Activated CD4-positive, alpha-beta T cell treated with anti-CD3 and anti-CD28 coated beads, Interleukin-2, amount 50 U/mL, for 4 hours (primary cell): ENCODE measurements around the gene POGLUT2.

Experiments
- DNase-seq, 2 experiments: peaks; one replicate each; pipeline ENCODE4 v3.0.0-alpha.2; 2020

POGLUT2 gene

GRCh38 chr13:102798581-102799425 lies at the start of gene POGLUT2, which contains the start of gene BIVM:
Gene POGLUT2 (minus strand): TSS chr13:102798976. CDS start chr13:102798670, 306 bp downstream.
Gene BIVM (plus strand): TSS chr13:102799119. CDS start chr13:102807268, 8,149 bp downstream.
- peak; percentile 51 to 52 for DNase-seq

GRCh38 chr13:102847272-102848234 lies 48.8 kb upstream of the POGLUT2 start:
- DNase-seq = no peak

GRCh38 chr13:102846261-102847015 lies 47.7 kb upstream of the POGLUT2 start:
- peak; percentile 26 to 27 for DNase-seq

GRCh38 chr13:102845630-102846260 lies 47.0 kb upstream of the POGLUT2 start, which contains the start of gene ERCC5:
Gene ERCC5 (plus strand): TSS chr13:102846032. CDS start chr13:102846267, 235 bp downstream.
- DNase-seq = peak; percentile 94

GRCh38 chr13:102845289-102845629 lies 46.5 kb upstream of the POGLUT2 start:
- no peak for DNase-seq

- no peak for DNase-seq
Observed at GRCh38 chr13:102839462-102839861, 40.7 kb upstream of the POGLUT2 start.

- DNase-seq = no peak
Observed at GRCh38 chr13:102838982-102839381, 40.2 kb upstream of the POGLUT2 start.

GRCh38 chr13:102838273-102838672 lies 39.5 kb upstream of the POGLUT2 start:
- no peak for DNase-seq

- no peak for DNase-seq
Observed at GRCh38 chr13:102836471-102836870, 37.7 kb upstream of the POGLUT2 start.

GRCh38 chr13:102830646-102831045 lies 31.9 kb upstream of the POGLUT2 start:
- DNase-seq = no peak

GRCh38 chr13:102825921-102826706 lies 27.3 kb upstream of the POGLUT2 start:
- DNase-seq = no peak

GRCh38 chr13:102825400-102825799 lies 26.6 kb upstream of the POGLUT2 start:
- no peak for DNase-seq

- DNase-seq = no peak
Observed at GRCh38 chr13:102817907-102818306, 19.1 kb upstream of the POGLUT2 start.

GRCh38 chr13:102817241-102817640 lies 18.5 kb upstream of the POGLUT2 start:
- no peak for DNase-seq

GRCh38 chr13:102816708-102817107 lies 17.9 kb upstream of the POGLUT2 start:
- no peak for DNase-seq

- DNase-seq = no peak
Observed at GRCh38 chr13:102815788-102816187, 17.0 kb upstream of the POGLUT2 start.

GRCh38 chr13:102814793-102815192 lies 16.0 kb upstream of the POGLUT2 start:
- DNase-seq = no peak

- no peak for DNase-seq
Observed at GRCh38 chr13:102814025-102814607, 15.3 kb upstream of the POGLUT2 start.

GRCh38 chr13:102812611-102813287 lies 14.0 kb upstream of the POGLUT2 start:
- no peak for DNase-seq

GRCh38 chr13:102807699-102808098 lies 8.9 kb upstream of the POGLUT2 start:
- DNase-seq = no peak
